HG02973 (cell line): ENCODE measurements around the gene RBM34.
"Not testable (repeated sequence)": the region's sequence is repeated elsewhere in the genome, so short reads cannot be mapped to it uniquely, and the experiment has no call there.

Experiments
- ATAC-seq: cut with Tn5 transposase; IDR thresholded peaks from one replicate; pipeline ENCODE4 v1.9.1; 2021; ENCODE audit warnings: moderate library complexity; ENCODE audit not compliant: unreplicated experiment

The RBM34 gene

GRCh38 chr1:235093013-235093695 is 67.9 kb downstream of the RBM34 start:
- no peak for ATAC-seq

DNA sequence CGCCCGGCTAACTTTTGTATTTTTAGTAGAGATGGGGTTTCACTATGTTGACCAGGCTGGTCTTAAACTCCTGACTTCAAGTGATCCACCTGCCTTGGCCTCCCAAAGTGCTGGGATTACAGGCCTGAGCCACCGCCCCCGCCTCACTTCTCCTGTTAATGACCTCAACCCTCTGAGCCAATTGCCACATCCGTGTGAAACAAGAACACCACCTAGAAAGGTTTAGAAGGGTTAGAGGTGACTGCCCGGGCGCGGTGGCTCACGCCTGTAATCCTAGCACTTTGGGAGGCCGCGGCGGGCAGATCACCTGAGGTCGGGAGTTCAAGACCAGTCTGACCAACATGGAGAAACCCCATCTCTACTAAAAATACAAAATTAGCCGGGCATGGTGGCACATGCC is 68.6 kb downstream of the RBM34 start:
- ATAC-seq: not testable (repeated sequence)

DNA sequence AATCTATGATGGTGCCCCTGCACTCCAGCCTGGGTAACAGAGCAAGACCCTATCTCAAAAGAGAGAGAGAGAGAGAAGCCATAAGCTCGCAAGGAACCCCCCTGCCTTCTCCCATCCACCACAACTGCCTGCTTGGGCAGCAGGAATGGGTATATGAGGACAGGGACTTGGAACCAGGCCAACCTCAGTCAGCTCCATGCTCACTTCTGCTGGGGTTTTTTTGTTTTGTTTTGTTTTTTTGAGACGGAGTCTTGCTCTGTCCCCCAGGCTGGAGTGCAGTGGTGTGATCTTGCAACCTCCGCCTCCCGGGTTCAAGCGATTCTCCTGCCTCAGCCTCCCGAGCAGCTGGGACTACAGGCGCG is 69.0 kb downstream of the RBM34 start:
- ATAC-seq: not testable (repeated sequence)

GRCh38 chr1:235091319-235092044 is 69.6 kb downstream of the RBM34 start:
- not testable (repeated sequence) for ATAC-seq

GRCh38 chr1:235090406-235091069 is 70.5 kb downstream of the RBM34 start:
- ATAC-seq: no peak

DNA sequence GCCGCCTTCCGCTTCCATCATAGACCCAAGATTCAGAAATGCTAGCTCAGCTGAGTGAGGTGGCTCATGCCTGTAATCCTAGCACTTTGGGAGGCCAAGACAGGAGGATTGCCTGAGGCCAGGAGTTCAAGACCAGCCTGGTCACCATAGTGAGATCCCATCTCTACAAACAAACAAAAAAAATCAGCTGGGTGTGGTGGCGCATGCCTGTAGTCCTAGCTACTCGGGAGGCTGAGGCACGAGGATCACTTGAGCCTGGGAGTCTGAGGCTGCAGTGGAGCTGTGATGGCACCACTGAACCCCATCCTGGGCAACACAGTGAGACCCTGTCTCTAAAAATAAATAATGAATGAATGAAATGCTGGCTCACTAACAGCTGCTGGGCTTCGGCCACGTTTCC is 72.1 kb downstream of the RBM34 start:
- no peak for ATAC-seq

- ATAC-seq: no peak
These were observed 72.6 kb downstream of the RBM34 start for GRCh38 chr1:235088430-235088829.

DNA sequence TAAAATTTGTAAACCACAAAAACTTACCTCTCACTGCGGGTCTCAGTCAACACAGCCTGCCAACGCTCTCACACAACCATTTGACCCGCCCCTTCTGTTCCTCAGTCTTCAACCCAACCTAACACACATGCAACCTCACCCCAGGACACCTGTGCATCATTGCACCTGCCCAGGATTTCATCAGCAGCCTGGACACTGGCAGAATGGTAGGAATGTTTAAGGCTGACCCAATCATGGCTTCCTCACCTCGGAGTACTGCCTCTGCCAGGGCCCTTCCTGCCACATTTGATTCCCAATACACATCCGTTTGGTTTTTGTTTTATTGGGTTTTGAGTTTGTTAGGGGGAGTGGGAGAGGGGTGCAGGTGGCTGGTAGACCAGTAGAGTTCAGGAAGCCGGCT is 73.1 kb downstream of the RBM34 start:
- no peak for ATAC-seq

DNA sequence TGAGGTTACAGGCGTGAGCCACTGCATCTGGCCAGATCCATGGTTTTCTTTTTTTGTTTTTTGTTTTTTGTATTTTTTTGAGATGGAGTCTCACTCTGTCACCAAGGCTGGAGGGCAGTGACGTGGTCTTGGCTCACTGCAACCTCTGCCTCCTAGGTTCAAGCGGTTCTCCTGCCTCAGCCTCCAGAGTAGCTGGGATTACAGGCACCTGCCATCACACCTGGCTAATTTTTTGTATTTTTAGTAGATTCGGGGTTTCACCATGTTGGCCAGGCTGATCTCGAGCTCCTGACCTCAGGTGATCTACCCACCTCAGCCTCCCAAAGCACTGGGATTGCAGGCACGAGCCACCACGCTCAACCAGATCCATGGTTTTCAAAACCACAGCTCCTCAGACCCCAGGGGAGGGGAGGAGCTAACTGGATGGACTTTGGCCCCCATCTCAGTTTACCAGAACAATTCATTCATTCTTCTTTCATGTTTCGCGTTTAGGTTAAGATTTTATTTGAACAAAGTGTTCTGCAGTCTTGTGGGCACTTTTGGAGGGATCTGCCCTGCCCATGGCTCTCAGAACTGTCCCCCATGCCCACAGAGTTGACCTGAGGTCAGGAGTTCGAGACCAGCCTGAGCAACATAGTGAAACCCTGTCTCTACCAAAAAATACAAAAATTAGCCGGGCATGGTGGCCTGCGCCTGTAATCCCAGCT is 75.5 kb downstream of the RBM34 start:
- not testable (repeated sequence) for ATAC-seq
